Mucosa of rectum (tissue), 2 donors: Measurements from ENCODE around the gene SIL1.

Source experiments
- H3K27ac ChIP-seq, 2 donors: one replicate each; pipeline ENCODE4 v1.7.0; 2013; ENCODE audit warnings: inconsistent platforms in 2 of 2, low read depth in 2 of 2, low read length in 2 of 2
- H3K27me3 ChIP-seq, 2 donors: one replicate each; pipeline ENCODE4 v1.7.0; 2013; ENCODE audit warnings: low read length in 2 of 2; ENCODE audit not compliant: control insufficient read depth in 2 of 2, insufficient read depth in 2 of 2
- H3K36me3 ChIP-seq, 2 donors: one replicate each; pipeline ENCODE4 v1.7.0; 2013; ENCODE audit warnings: low read length in 2 of 2; ENCODE audit not compliant: control insufficient read depth in 2 of 2, insufficient read depth in 2 of 2
- H3K4me1 ChIP-seq, 2 donors: one replicate each; pipeline ENCODE4 v1.7.0; 2013; ENCODE audit warnings: low read length in 2 of 2, mild to moderate bottlenecking in 1 of 2; ENCODE audit not compliant: control insufficient read depth in 2 of 2, insufficient read depth in 2 of 2
- H3K4me3 ChIP-seq, 2 donors: one replicate each; pipeline ENCODE4 v1.7.0; 2013; ENCODE audit warnings: low read length in 2 of 2
- H3K9ac ChIP-seq, 2 donors: one replicate each; pipeline ENCODE4 v1.7.0; 2013; ENCODE audit warnings: low read length in 2 of 2, low read depth in 1 of 2, mild to moderate bottlenecking in 1 of 2
- H3K9me3 ChIP-seq, 2 donors: one replicate each; pipeline ENCODE4 v1.7.0; 2013; ENCODE audit warnings: low read length in 2 of 2; ENCODE audit not compliant: control insufficient read depth in 2 of 2
- donor health status: healthy.
- donor health status: Normal muscosa, but diverticular disease.

The SIL1 gene

DNA sequence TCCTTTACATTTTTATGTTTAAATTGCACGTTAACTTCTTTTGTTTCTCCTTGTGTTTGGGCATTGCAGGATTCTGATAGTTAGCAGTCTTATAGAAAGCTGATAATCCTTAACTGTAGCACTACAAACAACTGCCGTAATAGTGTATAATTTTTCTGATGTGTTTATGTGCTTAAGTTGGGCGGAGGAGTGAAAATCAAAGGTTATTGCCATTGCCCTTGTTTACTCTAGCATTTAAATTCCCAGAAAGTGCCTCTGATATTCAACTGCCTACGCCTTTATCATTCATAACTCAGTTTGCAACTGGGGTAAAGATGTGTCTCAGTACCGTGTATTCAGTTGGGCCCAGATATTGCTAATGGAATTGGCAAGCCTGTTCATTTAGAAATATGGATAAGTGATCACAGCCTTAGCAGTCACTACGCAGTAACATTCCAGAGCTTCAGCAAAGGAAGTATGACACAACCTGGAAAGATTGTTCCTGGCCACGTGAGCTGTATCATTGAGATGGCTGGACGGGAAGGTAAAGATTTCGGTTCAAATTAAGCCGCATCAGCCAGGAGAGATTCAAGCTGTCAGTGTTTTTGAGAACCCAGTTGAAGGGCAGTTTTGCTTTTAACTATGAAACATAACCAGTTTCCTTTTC is 294.9 kb downstream of the SIL1 start:
- no peak overlapping the region for H3K4me3 ChIP-seq
- peaks cover 0 to 7% of the 10 kb centered on the region in 2 donors for H3K4me1 ChIP-seq
- peak overlapping the region in 1 of 2 donors; percentile 1 for H3K27ac ChIP-seq
- H3K9me3 ChIP-seq, result no peaks in the 10 kb centered on the region
- no peaks in the 10 kb centered on the region for H3K27me3 ChIP-seq
- peaks cover 36 to 38% of the 10 kb centered on the region in 2 donors for H3K36me3 ChIP-seq
- H3K9ac ChIP-seq, result no peak overlapping the region

DNA sequence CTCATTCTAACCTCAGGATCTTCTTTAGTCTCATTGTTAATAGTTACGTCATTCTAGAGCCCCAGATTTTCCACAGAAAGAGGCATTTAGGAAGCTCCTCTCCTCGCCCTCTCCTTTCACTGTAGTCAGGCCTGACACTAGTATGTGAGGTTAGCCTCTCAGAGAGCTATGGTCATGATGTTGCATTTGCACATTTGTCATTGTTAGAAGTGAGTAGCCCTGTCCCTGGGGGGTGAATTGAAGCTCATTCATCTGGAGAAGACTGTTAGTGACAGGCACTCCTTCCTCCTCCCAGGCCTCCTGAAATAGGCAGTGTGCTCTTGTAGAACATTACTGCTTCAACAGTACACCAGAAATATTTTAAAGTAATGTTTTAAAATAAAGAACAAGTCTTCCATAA is 296.5 kb downstream of the SIL1 start:
- no peaks in the 10 kb centered on the region for H3K9me3 ChIP-seq
- no peak overlapping the region for H3K27ac ChIP-seq
- H3K27me3 ChIP-seq, result no peaks in the 10 kb centered on the region
- peaks cover 0 to 7% of the 10 kb centered on the region in 2 donors for H3K4me1 ChIP-seq
- peaks cover 29 to 36% of the 10 kb centered on the region in 2 donors for H3K36me3 ChIP-seq
- H3K9ac ChIP-seq, result no peak overlapping the region
- H3K4me3 ChIP-seq, result no peak overlapping the region

DNA sequence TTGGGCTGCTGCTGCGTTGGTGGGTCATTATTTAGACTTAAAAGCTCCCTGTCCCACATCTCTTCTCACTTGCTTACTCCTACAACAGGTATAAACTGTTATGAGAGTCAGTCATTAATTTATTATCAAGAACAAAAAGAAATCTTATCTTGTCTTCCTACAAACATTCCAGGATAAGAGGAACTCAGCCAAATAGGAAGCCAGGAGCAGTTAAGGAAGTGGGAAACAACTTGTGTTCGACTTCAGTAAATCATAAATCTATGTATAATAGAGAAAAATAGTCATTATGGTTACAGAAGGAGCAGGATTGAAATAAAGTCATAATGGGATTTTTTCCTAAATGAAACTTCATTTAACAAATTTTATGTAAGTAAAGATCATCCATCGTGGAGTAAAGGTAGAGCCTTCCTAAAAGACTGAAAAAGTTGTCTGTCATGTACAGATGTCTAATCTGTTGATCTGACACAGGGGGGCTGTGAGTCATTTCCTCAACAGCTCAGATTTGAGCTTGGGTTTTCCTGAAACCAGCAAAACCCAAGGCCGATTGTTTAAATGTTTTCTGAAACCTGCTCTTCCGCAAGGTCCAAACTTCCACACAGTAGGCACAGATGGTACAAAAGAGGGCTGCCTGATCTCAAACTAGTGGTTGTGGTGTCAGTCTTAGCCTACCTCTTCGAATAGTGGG is 297.7 kb downstream of the SIL1 start:
- Histone ChIP-seq H3K27me3 (no peaks in the 10 kb centered on the region), H3K36me3 (peaks cover 16 to 24% of the 10 kb centered on the region in 2 donors), H3K4me1 (peaks cover 0 to 7% of the 10 kb centered on the region in 2 donors), H3K27ac (no peak overlapping the region), H3K9ac (no peak overlapping the region), H3K4me3 (no peak overlapping the region), H3K9me3 (no peaks in the 10 kb centered on the region)

DNA sequence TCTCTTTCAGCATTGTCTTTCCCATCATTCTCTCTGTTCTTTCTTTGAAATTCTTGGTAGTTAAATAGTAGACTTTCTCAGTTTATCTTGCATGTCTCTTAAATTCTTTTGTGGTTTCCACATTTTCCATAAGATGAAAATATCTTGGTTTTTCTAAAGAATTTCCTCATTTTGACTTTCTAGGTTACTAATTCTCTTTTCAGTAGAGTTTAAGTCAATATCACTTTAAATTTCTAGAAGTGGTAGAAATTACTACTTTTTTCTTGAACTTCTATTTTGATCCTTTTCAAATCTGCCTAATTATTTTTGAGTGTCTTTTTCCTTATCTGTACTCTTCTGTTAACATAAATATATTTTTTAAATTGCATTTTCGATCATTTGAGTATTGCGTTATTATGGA is 299.4 kb downstream of the SIL1 start:
- Histone ChIP-seq H3K27ac (no peak overlapping the region), H3K4me1 (peaks cover 0 to 7% of the 10 kb centered on the region in 2 donors), H3K4me3 (no peak overlapping the region), H3K27me3 (no peaks in the 10 kb centered on the region), H3K9ac (no peak overlapping the region), H3K36me3 (peaks cover 7 to 10% of the 10 kb centered on the region in 2 donors), H3K9me3 (no peaks in the 10 kb centered on the region)

DNA sequence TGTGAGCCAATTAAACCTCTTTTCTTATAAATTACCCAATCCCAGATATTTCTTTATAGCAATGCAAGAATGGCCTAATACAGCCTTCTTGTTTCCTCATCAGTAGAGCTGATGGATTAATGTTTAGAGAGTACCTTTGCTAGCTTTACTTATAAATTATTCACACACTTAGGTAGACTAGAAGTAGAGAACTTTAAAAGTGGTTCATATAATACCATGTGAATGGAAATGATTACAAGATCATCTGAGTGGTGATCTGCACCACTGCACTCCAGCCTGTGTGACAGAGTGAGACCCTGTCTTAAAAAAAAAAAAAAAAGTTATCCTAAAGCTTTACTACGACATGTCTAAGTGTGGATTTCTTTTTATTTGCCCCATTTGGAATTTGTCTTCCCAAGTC is 299.9 kb downstream of the SIL1 start:
- Histone ChIP-seq H3K27me3 (no peaks in the 10 kb centered on the region), H3K9me3 (no peaks in the 10 kb centered on the region), H3K4me1 (peaks cover 0 to 4% of the 10 kb centered on the region in 2 donors), H3K9ac (no peak overlapping the region), H3K4me3 (no peak overlapping the region), H3K27ac (no peak overlapping the region), H3K36me3 (peaks cover 6 to 7% of the 10 kb centered on the region in 2 donors)
